Testis (tissue), 2 donors: ENCODE measurements around the gene ACSS1.

Experiments
- POLR2A ChIP-seq: fragments of 450-650 bp; IDR thresholded peaks from one replicate; pipeline ENCODE4 v1.6.1; 2017; ENCODE audit warnings: antibody characterized with exemption, mild to moderate bottlenecking, moderate library complexity
- TF ChIP-seq, protein P1 (sequence below), 3 experiments: fragments of 450-650 bp in 2 of 3; fragments of 200-600 bp in 1 of 3; sonication (generic) in 1 of 3; IDR thresholded peaks; one replicate each; pipeline ENCODE4 v1.5.1; 2016 to 2019; ENCODE audit warnings: antibody characterized with exemption in 3 of 3, mild to moderate bottlenecking in 2 of 3, moderate library complexity in 1 of 3

DNA sequence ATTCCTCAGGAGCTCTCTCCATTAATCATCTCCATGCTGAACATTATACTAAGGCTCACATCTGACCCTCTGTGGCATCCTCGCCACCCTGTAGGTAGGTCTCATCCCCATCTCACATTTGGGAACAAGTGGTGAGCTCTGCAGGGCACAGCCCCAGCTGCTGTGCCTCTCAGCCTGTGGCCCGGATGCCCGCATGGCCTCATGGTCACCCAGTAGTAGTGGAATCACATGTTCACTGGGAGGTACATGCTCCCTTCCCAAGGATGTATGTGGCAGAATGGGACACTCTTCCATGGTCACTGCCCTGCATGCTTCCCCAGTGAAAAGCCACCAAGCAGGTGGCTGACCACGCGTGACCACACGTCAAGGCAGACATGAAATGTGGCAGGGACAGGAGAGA lies 39.1 kb downstream of the ACSS1 start:
- TF ChIP-seq, protein P1, sequence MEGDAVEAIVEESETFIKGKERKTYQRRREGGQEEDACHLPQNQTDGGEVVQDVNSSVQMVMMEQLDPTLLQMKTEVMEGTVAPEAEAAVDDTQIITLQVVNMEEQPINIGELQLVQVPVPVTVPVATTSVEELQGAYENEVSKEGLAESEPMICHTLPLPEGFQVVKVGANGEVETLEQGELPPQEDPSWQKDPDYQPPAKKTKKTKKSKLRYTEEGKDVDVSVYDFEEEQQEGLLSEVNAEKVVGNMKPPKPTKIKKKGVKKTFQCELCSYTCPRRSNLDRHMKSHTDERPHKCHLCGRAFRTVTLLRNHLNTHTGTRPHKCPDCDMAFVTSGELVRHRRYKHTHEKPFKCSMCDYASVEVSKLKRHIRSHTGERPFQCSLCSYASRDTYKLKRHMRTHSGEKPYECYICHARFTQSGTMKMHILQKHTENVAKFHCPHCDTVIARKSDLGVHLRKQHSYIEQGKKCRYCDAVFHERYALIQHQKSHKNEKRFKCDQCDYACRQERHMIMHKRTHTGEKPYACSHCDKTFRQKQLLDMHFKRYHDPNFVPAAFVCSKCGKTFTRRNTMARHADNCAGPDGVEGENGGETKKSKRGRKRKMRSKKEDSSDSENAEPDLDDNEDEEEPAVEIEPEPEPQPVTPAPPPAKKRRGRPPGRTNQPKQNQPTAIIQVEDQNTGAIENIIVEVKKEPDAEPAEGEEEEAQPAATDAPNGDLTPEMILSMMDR (IDR thresholded peaks at IDR 0.05), result no peak
- TF ChIP-seq POLR2A, result no peak
